IMR-90 (cell line): ENCODE results near the gene RSPO4. TPM values are rescaled to one million over a fixed set of nuclear protein-coding genes. Genes with fewer than 3 reads are reported as not detected.

Experiments used
- ATAC-seq: fragments of 200-7000 bp; cut with Tn5 transposase; 2 replicates; pipeline ENCODE4 v1.9.1; 2020; ENCODE audit warnings: low read depth, mild to moderate bottlenecking, moderate library complexity
- BruUV-seq: library from RNA; stranded (reverse); fragments of 400-500 nt; replicated peaks from 2 replicates; lab custom pipeline; 2021; lab: Mats Ljungman, UMichigan
- CTCF ChIA-PET: fragments of 300-600 bp; formaldehyde crosslinking; extraction: SDS; loops from one replicate; lab custom pipeline; 2021; ENCODE audit warnings: antibody characterized with exemption; lab: Yijun Ruan, JAX
- POLR2A ChIA-PET: fragments of 300-600 bp; sonication (Branson Sonifier 250); formaldehyde crosslinking; loops from one replicate; lab custom pipeline; 2022; ENCODE audit warnings: antibody characterized with exemption; ENCODE audit not compliant: unreplicated experiment; lab: Charles Lee
- DNase-seq: peaks from one replicate; pipeline ENCODE4 v3.0.0; 2013
- H2AFZ ChIP-seq: replicated peaks from 2 replicates; pipeline ENCODE3; 2013; ENCODE audit warnings: low read length, mild to moderate bottlenecking; ENCODE audit not compliant: poor library complexity
- H2AK5ac ChIP-seq: 2 replicates; pipeline ENCODE4 v1.6.1; 2013; ENCODE audit warnings: low read depth, low read length, inconsistent platforms
- H2AK9ac ChIP-seq: replicated peaks from 2 replicates; pipeline ENCODE3; 2013; ENCODE audit warnings: mild to moderate bottlenecking, low read depth, low read length, moderate library complexity; ENCODE audit not compliant: poor library complexity
- H2BK120ac ChIP-seq: 2 replicates; pipeline ENCODE4 v1.6.1; 2013; ENCODE audit warnings: low read depth, low read length, inconsistent platforms
- H2BK15ac ChIP-seq: 3 replicates; pipeline ENCODE4 v1.6.1; 2013; ENCODE audit warnings: low read depth, low read length, inconsistent platforms
- H2BK20ac ChIP-seq: 2 replicates; pipeline ENCODE4 v1.6.1; 2013; ENCODE audit warnings: low read depth, mild to moderate bottlenecking, inconsistent platforms, low read length, moderate library complexity
- H2BK5ac ChIP-seq: 2 replicates; pipeline ENCODE4 v1.6.1; 2013; ENCODE audit warnings: mild to moderate bottlenecking, low read depth, low read length, inconsistent platforms; ENCODE audit not compliant: poor library complexity, severe bottlenecking
- H3K14ac ChIP-seq: replicated peaks from 2 replicates; pipeline ENCODE4 v1.6.1; 2013; ENCODE audit warnings: low read depth, low read length, inconsistent platforms
- H3K18ac ChIP-seq: 2 replicates; pipeline ENCODE4 v1.6.1; 2013; ENCODE audit warnings: low read depth, low read length, control low read depth
- H3K23ac ChIP-seq: 2 replicates; pipeline ENCODE4 v1.6.1; 2013; ENCODE audit warnings: low read depth, low read length, inconsistent platforms
- H3K27ac ChIP-seq: 2 replicates; pipeline ENCODE4 v1.5.1; 2013; ENCODE audit warnings: mild to moderate bottlenecking, control low read depth, low read length; ENCODE audit not compliant: insufficient read depth
- H3K27me3 ChIP-seq: 2 replicates; pipeline ENCODE4 v1.6.1; 2013; ENCODE audit warnings: low read length; ENCODE audit not compliant: control insufficient read depth, insufficient read depth
- H3K36me3 ChIP-seq: 2 replicates; pipeline ENCODE4 v1.6.1; 2013; ENCODE audit warnings: low read length, mixed read lengths; ENCODE audit not compliant: control insufficient read depth, insufficient read depth
- H3K4ac ChIP-seq: 2 replicates; pipeline ENCODE4 v1.6.1; 2013; ENCODE audit warnings: low read depth, low read length, inconsistent platforms
- H3K4me1 ChIP-seq: 2 replicates; pipeline ENCODE4 v1.6.1; 2013; ENCODE audit warnings: low read length, mixed read lengths; ENCODE audit not compliant: control insufficient read depth, insufficient read depth
- H3K4me2 ChIP-seq: 2 replicates; pipeline ENCODE4 v1.6.1; 2013; ENCODE audit warnings: low read depth, mild to moderate bottlenecking, control low read depth, low read length, moderate library complexity
- H3K4me3 ChIP-seq: 2 replicates; pipeline ENCODE4 v1.5.1; 2013; ENCODE audit warnings: low read depth, mild to moderate bottlenecking, control low read depth, low read length, moderate library complexity; ENCODE audit not compliant: insufficient read depth
- H3K56ac ChIP-seq: 2 replicates; pipeline ENCODE4 v1.6.1; 2013; ENCODE audit warnings: low read length, inconsistent platforms; ENCODE audit not compliant: insufficient read depth; ENCODE audit errors: extremely low read depth
- H3K79me1 ChIP-seq, 2 experiments: 2 replicates each; pipeline ENCODE4 v1.6.1; 2013; ENCODE audit warnings: low read length in 2 of 2, inconsistent platforms in 1 of 2, low read depth in 1 of 2
- H3K9ac ChIP-seq: 2 replicates; pipeline ENCODE4 v1.6.1; 2013; ENCODE audit warnings: low read depth, low read length, control low read depth
- H3K9me1 ChIP-seq: 2 replicates; pipeline ENCODE4 v1.6.1; 2013; ENCODE audit warnings: low read length, inconsistent platforms; ENCODE audit not compliant: insufficient read depth
- H3K9me3 ChIP-seq: 2 replicates; pipeline ENCODE4 v1.6.1; 2013; ENCODE audit warnings: low read length; ENCODE audit not compliant: control insufficient read depth, insufficient read depth
- H4K20me1 ChIP-seq: 2 replicates; pipeline ENCODE4 v1.6.1; 2013; ENCODE audit warnings: low read length, inconsistent platforms; ENCODE audit not compliant: insufficient read depth
- H4K5ac ChIP-seq: 2 replicates; pipeline ENCODE4 v1.6.1; 2013; ENCODE audit warnings: mild to moderate bottlenecking, low read depth, low read length, control low read depth
- H4K8ac ChIP-seq, 2 experiments: 2 replicates each; pipeline ENCODE4 v1.6.1; 2013; ENCODE audit warnings: low read depth in 2 of 2, low read length in 2 of 2, control low read depth in 1 of 2, inconsistent platforms in 1 of 2
- H4K91ac ChIP-seq: 2 replicates; pipeline ENCODE4 v1.6.1; 2013; ENCODE audit warnings: low read depth, low read length, inconsistent platforms; ENCODE audit not compliant: insufficient read depth
- BHLHE40 ChIP-seq: fragments of 150-350 bp; IDR thresholded peaks from 2 replicates; pipeline ENCODE4 v1.6.1; 2016; ENCODE audit warnings: mild to moderate bottlenecking, low read depth, low read length
- CEBPB ChIP-seq: IDR thresholded peaks from 2 replicates; pipeline ENCODE4 v1.6.1; 2012; ENCODE audit warnings: low read depth, low read length, improper control_type of control experiment
- CHD1 ChIP-seq: IDR thresholded peaks from 2 replicates; pipeline ENCODE4 v1.6.1; 2012; ENCODE audit warnings: low read depth, low read length, improper control_type of control experiment
- FOS ChIP-seq: fragments of 150-350 bp; IDR thresholded peaks from 2 replicates; pipeline ENCODE4 v1.6.1; 2016; ENCODE audit warnings: low read depth, low read length
- MAFK ChIP-seq: IDR thresholded peaks from 2 replicates; pipeline ENCODE4 v1.6.1; 2012; ENCODE audit warnings: low read depth, low read length, improper control_type of control experiment
- RAD21 ChIP-seq: IDR thresholded peaks from 2 replicates; pipeline ENCODE4 v1.6.1; 2012; ENCODE audit warnings: low read length, improper control_type of control experiment
- RCOR1 ChIP-seq: IDR thresholded peaks from 2 replicates; pipeline ENCODE4 v1.6.1; 2012; ENCODE audit warnings: mild to moderate bottlenecking, low read length, improper control_type of control experiment; ENCODE audit not compliant: insufficient replicate concordance
- SMC3 ChIP-seq: fragments of 150-350 bp; IDR thresholded peaks from 2 replicates; pipeline ENCODE4 v1.6.1; 2016; ENCODE audit warnings: low read depth, mild to moderate bottlenecking, antibody characterized with exemption, low read length, moderate library complexity
- WGBS, 2 experiments: methylation state at CpG; one replicate each; pipeline versions ENCODE4 v1.1.5 to v1.1.7; 2013; ENCODE audit warnings: missing lambda C conversion rate in 2 of 2; ENCODE audit not compliant: insufficient read length in 1 of 2; ENCODE audit errors: extremely low coverage in 2 of 2; 5-methylcytosine and 5-hydroxymethylcytosine counted together
- dilution Hi-C: fragments of 300-500 bp; cut with HindIII; formaldehyde crosslinking; loops from one replicate; pipeline ENCODE4 v1.14.3; 2018; ENCODE audit warnings: low sequenced_read_pairs; ENCODE audit not compliant: unreplicated experiment
- in situ Hi-C: fragments of 300-500 bp; cut with MboI; formaldehyde crosslinking; loops from 3 replicates; pipeline ENCODE4 v1.14.3; 2019; ENCODE audit warnings: low sequenced_read_pairs, inconsistent platforms, mixed read lengths
- intact Hi-C: fragments of 100-400 bp; cut with micrococcal nuclease; formaldehyde crosslinking; loops from 2 replicates; pipeline ENCODE4 v1.10.0; 2022
- polyA plus RNA-seq, 3 experiments: library from polyadenylated mRNA; depleted of rRNA; stranded (reverse); fragments of >200 nt; gene quantifications; 2 replicates each; pipeline ENCODE4 v1.2.3, GENCODE V29; 2012; ENCODE audit warnings: low replicate concordance in 1 of 3
- total RNA-seq: library from RNA; depleted of rRNA; stranded (reverse); fragments of >200 nt; gene quantifications from 2 replicates; pipeline ENCODE4 v1.2.3, GENCODE V29; 2012
- TF ChIP-seq, protein P1 (sequence below): fragments of 150-350 bp; IDR thresholded peaks from 2 replicates; pipeline ENCODE4 v1.6.1; 2016; ENCODE audit warnings: low read depth, mild to moderate bottlenecking, low read length, moderate library complexity, borderline replicate concordance

Gene RSPO4
- total and polyA plus RNA-seq, 2 of the 4 experiments (the other 2 are of a cell fraction): not detected

DNA sequence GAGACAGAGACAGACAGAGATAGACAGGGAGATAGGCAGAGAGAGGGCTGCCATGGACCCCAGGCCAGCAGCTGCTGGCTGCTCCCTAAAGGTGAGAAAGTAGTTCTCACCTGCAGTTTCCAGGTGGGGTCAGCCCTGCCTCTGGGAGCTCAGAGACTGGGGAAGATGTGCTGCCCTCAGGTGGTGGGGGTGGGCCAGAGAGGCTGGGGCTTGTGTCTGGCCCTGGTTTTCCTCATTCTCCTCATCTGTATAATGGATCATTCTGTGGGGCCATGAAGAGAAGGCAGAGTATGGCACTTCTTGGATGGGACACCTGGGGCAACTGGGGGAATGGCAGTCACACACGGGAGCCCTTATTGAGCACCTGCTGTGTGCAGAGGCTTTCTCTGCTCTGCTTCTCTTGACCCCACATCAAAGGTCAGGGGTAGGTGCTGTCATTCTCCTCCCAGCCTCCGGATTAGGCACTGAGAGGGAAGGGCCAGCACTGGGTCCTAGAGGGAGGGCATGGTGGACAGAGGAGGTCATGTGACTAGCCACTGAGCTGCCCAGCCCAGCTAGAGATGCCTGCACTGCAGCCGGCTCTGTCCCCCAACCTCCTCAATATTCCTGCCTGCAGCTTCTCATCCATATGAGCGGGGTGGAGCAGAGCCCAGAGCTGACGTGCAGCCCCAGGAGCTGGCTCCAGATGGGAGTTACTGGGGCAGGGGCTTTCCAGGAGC, 90.1 kb downstream of the RSPO4 start:
- no TSS peak for BruUV-seq
- DNase-seq (no peak), ATAC-seq (no peak)
- ChIA-PET POLR2A (no interaction called here), CTCF (no interaction called here)
- dilution Hi-C loops (no loop called here), intact Hi-C loops (no loop called here), in situ Hi-C loops (no loop called here)
- WGBS, 2 experiments: no CpG with 5 or more reads among the region's 5 CpGs
- Histone ChIP-seq H2BK120ac (no peak overlapping the region), H3K4ac (no peak overlapping the region), H4K91ac (no peak overlapping the region), H3K36me3 (no peaks in the 10 kb centered on the region), H3K14ac (no peak overlapping the region), H3K4me2 (no peak overlapping the region), H4K20me1 (no peaks in the 10 kb centered on the region), H2BK5ac (no peak overlapping the region), H3K27me3 (peaks cover 5% of the 10 kb centered on the region; the same call in 1 of the 2 replicates), H4K5ac (no peak overlapping the region; the same call in 1 of the 2 replicates), H3K23ac (no peak overlapping the region), H3K9ac (no peak overlapping the region), H3K27ac (peak overlapping the region; percentile 90; the same call in 1 of the 2 replicates), H4K8ac (no peak overlapping the region), H3K18ac (no peak overlapping the region; the same call in 1 of the 2 replicates), H2BK15ac (no peak overlapping the region), H3K56ac (no peak overlapping the region), H3K9me1 (no peaks in the 10 kb centered on the region), H2BK20ac (no peak overlapping the region), H3K4me1 (peaks cover 17% of the 10 kb centered on the region; the same call in 1 of the 2 replicates), H2AK5ac (no peak overlapping the region), H3K4me3 (no peak overlapping the region), H3K79me1 (no peaks in the 10 kb centered on the region), H2AFZ (no peak overlapping the region), H3K9me3 (no peaks in the 10 kb centered on the region), H2AK9ac (no peak overlapping the region)
- TF ChIP-seq MAFK: no peak
- no peak for TF ChIP-seq CEBPB
- TF ChIP-seq RAD21: no peak
- TF ChIP-seq SMC3: no peak
- no peak for TF ChIP-seq CHD1
- TF ChIP-seq RCOR1: no peak
- TF ChIP-seq, protein P1, sequence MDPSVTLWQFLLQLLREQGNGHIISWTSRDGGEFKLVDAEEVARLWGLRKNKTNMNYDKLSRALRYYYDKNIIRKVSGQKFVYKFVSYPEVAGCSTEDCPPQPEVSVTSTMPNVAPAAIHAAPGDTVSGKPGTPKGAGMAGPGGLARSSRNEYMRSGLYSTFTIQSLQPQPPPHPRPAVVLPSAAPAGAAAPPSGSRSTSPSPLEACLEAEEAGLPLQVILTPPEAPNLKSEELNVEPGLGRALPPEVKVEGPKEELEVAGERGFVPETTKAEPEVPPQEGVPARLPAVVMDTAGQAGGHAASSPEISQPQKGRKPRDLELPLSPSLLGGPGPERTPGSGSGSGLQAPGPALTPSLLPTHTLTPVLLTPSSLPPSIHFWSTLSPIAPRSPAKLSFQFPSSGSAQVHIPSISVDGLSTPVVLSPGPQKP: no peak
- TF ChIP-seq FOS: no peak
- no peak for TF ChIP-seq BHLHE40
